Heart left ventricle (tissue), 13 donors: ENCODE measurements around the gene ANKRD29.
"Not testable (repeated sequence)": the region's sequence is repeated elsewhere in the genome, so short reads cannot be mapped to it uniquely, and the experiment has no call there.

ENCODE experiments used
- CTCF ChIP-seq, 12 donors: fragments of 200-600 bp; sonication (generic) in 4 of 12; IDR thresholded peaks; one replicate each; pipeline versions ENCODE4 v1.5.0 to v1.8.0; 2018 to 2022; ENCODE audit warnings: antibody characterized with exemption in 12 of 12, mild to moderate bottlenecking in 5 of 12
- POLR2A ChIP-seq, 2 donors: fragments of 450-650 bp; IDR thresholded peaks; one replicate each; pipeline ENCODE4 v1.6.1; 2017; ENCODE audit warnings: antibody characterized with exemption in 2 of 2, mild to moderate bottlenecking in 2 of 2, moderate library complexity in 2 of 2
- donor health status: ischemic (EF 13 %, LVEDD 7.1; RV severe dilation, severe dysfunction).
- donor health status: DM: no; HTN: yes; CAD: no.
- donor health status: DM: no; HTN: no; CAD: no.
- donor health status: ischemic (EF 25% LVEDD 6.9; RV normal size, moderate dysfunction).
- donor health status: ischemic (EF 25% LVEDD 5.7; RV mildly dilated, moderate dysfunction).
- donor health status: ischemic (EF 35%, LVEDD 5.7; RV mildly dilated, moderate dysfunction).
- donor health status: nonischemic (EF 11% LVEDD 7.7; RV severe dilation, severe dysfunction).
- donor health status: DM: yes; HTN: yes; CAD: no.
- donor health status: PGD.
- donor health status: ischemic (EF 29% LVEDD 5.4; RV normal size, mild dysfunction).
- donor health status: nonischemic (EF 23%, LVEDD 6.1; RV moderate dilation, normal function).

- not testable (repeated sequence) for TF ChIP-seq POLR2A, CTCF (IDR thresholded peaks at IDR 0.05)
Measured at GRCh38 chr18:23636433-23636832, 26.3 kb downstream of the ANKRD29 start.
